Panc1 (cell line): ENCODE measurements around the gene RSRP1.
"Not testable (repeated sequence)": the region's sequence is repeated elsewhere in the genome, so short reads cannot be mapped to it uniquely, and the experiment has no call there.

Experiments
- CTCF ChIP-seq: fragments of 450-650 bp; IDR thresholded peaks from 2 replicates; pipeline ENCODE4 v1.5.1; 2017; ENCODE audit warnings: mild to moderate bottlenecking
- POLR2AphosphoS5 ChIP-seq: IDR thresholded peaks from 2 replicates; pipeline ENCODE4 v1.6.1; 2012; ENCODE audit warnings: mild to moderate bottlenecking, low read depth, low read length, moderate library complexity
- SIN3A ChIP-seq: IDR thresholded peaks from 2 replicates; pipeline ENCODE4 v1.6.1; 2012; ENCODE audit warnings: low read depth, mild to moderate bottlenecking, low read length, moderate library complexity, borderline replicate concordance; ENCODE audit not compliant: insufficient read depth

- TF ChIP-seq CTCF, SIN3A: not testable (repeated sequence)
- TF ChIP-seq POLR2AphosphoS5, result 0 out of 2 replicates have a peak, but pooled peaks have one; percentile 32
These were observed 20.3 kb upstream of the RSRP1 start for GRCh38 chr1:25267288-25268142.
